T-helper 1 cell treated with Interleukin-12 subunit alpha and Interleukin-12 subunit beta and Interleukin-4 antibody, amounts not matched to agents 30 μg/mL and 1 μg/mL, for 36 hours (primary cell): ENCODE measurements around the gene TBKBP1.
A peak's percentile ranks its signal among the peaks of the same experiment; 100 is the strongest.

Experiments used
- H3K27ac Mint-ChIP-seq: one replicate; pipeline ENCODE4 v1.8.0; 2021; ENCODE audit warnings: mild to moderate bottlenecking, mixed read lengths
- H3K27me3 Mint-ChIP-seq: one replicate; pipeline ENCODE4 v1.8.0; 2021; ENCODE audit warnings: low read depth, mixed read lengths
- H3K36me3 Mint-ChIP-seq: one replicate; pipeline ENCODE4 v1.8.0; 2021; ENCODE audit warnings: low read depth, mixed read lengths
- H3K4me1 Mint-ChIP-seq: one replicate; pipeline ENCODE4 v1.8.0; 2021; ENCODE audit warnings: low read depth, mixed read lengths
- H3K4me3 Mint-ChIP-seq: one replicate; pipeline ENCODE4 v1.8.0; 2021; ENCODE audit warnings: mild to moderate bottlenecking, moderate library complexity, mixed read lengths
- H3K9me3 Mint-ChIP-seq: one replicate; pipeline ENCODE4 v1.8.0; 2021; ENCODE audit warnings: mixed read lengths

TBKBP1 gene, protein sequence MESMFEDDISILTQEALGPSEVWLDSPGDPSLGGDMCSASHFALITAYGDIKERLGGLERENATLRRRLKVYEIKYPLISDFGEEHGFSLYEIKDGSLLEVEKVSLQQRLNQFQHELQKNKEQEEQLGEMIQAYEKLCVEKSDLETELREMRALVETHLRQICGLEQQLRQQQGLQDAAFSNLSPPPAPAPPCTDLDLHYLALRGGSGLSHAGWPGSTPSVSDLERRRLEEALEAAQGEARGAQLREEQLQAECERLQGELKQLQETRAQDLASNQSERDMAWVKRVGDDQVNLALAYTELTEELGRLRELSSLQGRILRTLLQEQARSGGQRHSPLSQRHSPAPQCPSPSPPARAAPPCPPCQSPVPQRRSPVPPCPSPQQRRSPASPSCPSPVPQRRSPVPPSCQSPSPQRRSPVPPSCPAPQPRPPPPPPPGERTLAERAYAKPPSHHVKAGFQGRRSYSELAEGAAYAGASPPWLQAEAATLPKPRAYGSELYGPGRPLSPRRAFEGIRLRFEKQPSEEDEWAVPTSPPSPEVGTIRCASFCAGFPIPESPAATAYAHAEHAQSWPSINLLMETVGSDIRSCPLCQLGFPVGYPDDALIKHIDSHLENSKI

GRCh38 chr17:47693731-47694580 lies at the start of gene TBKBP1:
TSS of gene TBKBP1 (plus strand) at chr17:47694161. CDS start at chr17:47696113, 1,952 bp downstream.
- peaks cover 24% of the 10 kb centered on the region for H3K4me1 Mint-ChIP-seq
- H3K4me3 Mint-ChIP-seq = peak within 1 kb of the TSS; percentile 90

GRCh38 chr17:47644324-47644723 lies 49.6 kb upstream of the TBKBP1 start:
- Mint-ChIP-seq H3K27me3 (no peaks in the 10 kb centered on the region), H3K4me3 (no peak overlapping the region), H3K36me3 (no peaks in the 10 kb centered on the region), H3K27ac (no peak overlapping the region), H3K4me1 (peaks cover 14% of the 10 kb centered on the region), H3K9me3 (no peaks in the 10 kb centered on the region)

More at GRCh38 chr17:47693731-47694580, at the start of gene TBKBP1:
- H3K9me3 Mint-ChIP-seq = no peaks in the 10 kb centered on the region
- H3K27me3 Mint-ChIP-seq = no peaks in the 10 kb centered on the region
- H3K27ac Mint-ChIP-seq = peak within 1 kb of the TSS; percentile 84
- peaks cover 2% of the 10 kb centered on the region for H3K36me3 Mint-ChIP-seq

GRCh38 chr17:47649153-47649971 lies 44.6 kb upstream of the TBKBP1 start, which contains the start of gene KPNB1:
TSS of gene KPNB1 (plus strand) at chr17:47649919. CDS start at chr17:47650245, 326 bp downstream.
- Mint-ChIP-seq H3K36me3 (peaks cover 30% of the 10 kb centered on the region), H3K4me1 (peaks cover 38% of the 10 kb centered on the region), H3K27ac (peak within 1 kb of the TSS; percentile 99)

GRCh38 chr17:47649972-47650524 lies 43.9 kb upstream of the TBKBP1 start:
- Mint-ChIP-seq H3K4me3 (peak overlapping the region; percentile 99), H3K36me3 (peaks cover 36% of the 10 kb centered on the region), H3K9me3 (no peaks in the 10 kb centered on the region), H3K27me3 (no peaks in the 10 kb centered on the region), H3K27ac (peak overlapping the region; percentile 99), H3K4me1 (peaks cover 40% of the 10 kb centered on the region)

More at GRCh38 chr17:47649153-47649971, 44.6 kb upstream of the TBKBP1 start, which contains the start of gene KPNB1:
- Mint-ChIP-seq H3K27me3 (no peaks in the 10 kb centered on the region), H3K4me3 (peak within 1 kb of the TSS; percentile 99), H3K9me3 (no peaks in the 10 kb centered on the region)

DNA sequence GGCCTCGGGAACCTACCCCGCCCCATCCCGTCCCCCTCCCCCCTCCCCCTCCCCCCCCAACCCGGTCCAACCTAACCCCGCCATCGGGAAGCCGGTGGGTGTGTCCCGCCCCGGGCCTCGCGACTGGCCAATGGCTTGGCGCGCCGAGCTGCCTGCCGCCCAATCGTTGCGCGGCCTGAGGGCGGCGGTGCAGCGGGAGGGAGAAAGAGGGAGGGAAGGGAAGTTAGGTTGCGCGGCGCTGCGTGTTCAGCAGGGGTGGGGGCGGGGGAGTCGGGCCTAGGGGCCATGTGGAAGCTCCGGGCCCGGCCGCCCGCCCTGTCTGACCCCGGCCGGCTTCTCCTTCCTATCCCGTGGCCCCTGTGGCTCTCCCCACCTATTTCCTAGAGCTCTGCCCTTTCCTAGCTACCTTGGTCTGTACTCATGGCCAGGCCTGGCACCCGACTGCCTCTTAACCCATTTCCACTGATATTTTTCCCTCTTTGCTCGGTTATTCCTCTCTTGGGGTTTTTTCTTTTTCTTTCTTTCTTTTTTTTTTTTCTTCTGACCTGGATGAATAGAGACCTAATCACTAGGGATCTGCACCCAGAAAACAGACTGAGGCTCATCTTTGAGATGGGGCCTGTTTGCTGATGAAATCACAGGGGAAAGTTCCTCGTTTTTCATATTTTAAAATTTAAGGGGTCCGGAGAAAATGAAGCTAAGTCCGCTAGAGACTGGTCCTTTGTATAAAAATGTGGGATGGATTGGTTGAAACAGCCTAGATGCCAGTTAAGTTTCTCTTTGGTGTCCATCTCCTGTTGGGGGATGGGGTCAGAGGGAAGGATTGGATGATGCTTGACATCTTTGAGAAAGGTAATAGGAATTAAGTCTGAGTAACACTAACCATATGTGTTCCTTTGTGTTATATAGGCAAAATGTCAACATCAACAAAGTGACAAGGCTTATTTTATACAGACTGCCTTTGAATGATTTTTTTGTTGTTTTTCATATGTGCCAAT lies 43.1 kb upstream of the TBKBP1 start:
- Mint-ChIP-seq H3K27me3 (no peaks in the 10 kb centered on the region), H3K9me3 (no peaks in the 10 kb centered on the region), H3K4me1 (peaks cover 47% of the 10 kb centered on the region), H3K4me3 (peak overlapping the region; percentile 91), H3K36me3 (peaks cover 44% of the 10 kb centered on the region), H3K27ac (peak overlapping the region; percentile 82)

GRCh38 chr17:47651704-47652103 lies 42.3 kb upstream of the TBKBP1 start:
- peak overlapping the region; percentile 53 for H3K27ac Mint-ChIP-seq
- H3K4me3 Mint-ChIP-seq = peak overlapping the region; percentile 91
- peaks cover 49% of the 10 kb centered on the region for H3K36me3 Mint-ChIP-seq

DNA sequence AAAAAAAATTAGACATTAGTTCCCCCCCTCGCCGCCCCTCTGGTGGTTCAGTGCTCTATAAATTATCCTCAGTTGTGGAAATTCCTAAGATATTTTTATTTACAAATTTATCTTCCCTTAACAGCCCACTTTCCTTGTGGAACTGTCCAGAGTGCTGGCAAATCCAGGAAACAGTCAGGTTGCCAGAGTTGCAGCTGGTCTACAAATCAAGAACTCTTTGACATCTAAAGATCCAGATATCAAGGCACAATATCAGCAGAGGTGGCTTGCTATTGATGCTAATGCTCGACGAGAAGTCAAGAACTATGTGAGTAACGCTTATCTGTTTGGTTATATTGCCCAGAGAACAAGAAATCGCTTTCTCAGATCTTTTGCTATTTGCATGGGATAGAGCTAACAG lies 41.4 kb upstream of the TBKBP1 start:
- H3K9me3 Mint-ChIP-seq = no peaks in the 10 kb centered on the region
- H3K27me3 Mint-ChIP-seq = no peaks in the 10 kb centered on the region
- peaks cover 58% of the 10 kb centered on the region for H3K36me3 Mint-ChIP-seq
- peak overlapping the region; percentile 57 for H3K27ac Mint-ChIP-seq
- peak overlapping the region; percentile 91 for H3K4me3 Mint-ChIP-seq
- peaks cover 57% of the 10 kb centered on the region for H3K4me1 Mint-ChIP-seq

More at GRCh38 chr17:47651704-47652103, 42.3 kb upstream of the TBKBP1 start:
- Mint-ChIP-seq H3K27me3 (no peaks in the 10 kb centered on the region), H3K4me1 (peaks cover 51% of the 10 kb centered on the region), H3K9me3 (no peaks in the 10 kb centered on the region)

GRCh38 chr17:47653442-47653841 lies 40.5 kb upstream of the TBKBP1 start:
- no peaks in the 10 kb centered on the region for H3K27me3 Mint-ChIP-seq
- peaks cover 62% of the 10 kb centered on the region for H3K4me1 Mint-ChIP-seq
- peaks cover 64% of the 10 kb centered on the region for H3K36me3 Mint-ChIP-seq
- H3K27ac Mint-ChIP-seq = peak overlapping the region; percentile 55
- H3K4me3 Mint-ChIP-seq = peak overlapping the region; percentile 63
- no peaks in the 10 kb centered on the region for H3K9me3 Mint-ChIP-seq

DNA sequence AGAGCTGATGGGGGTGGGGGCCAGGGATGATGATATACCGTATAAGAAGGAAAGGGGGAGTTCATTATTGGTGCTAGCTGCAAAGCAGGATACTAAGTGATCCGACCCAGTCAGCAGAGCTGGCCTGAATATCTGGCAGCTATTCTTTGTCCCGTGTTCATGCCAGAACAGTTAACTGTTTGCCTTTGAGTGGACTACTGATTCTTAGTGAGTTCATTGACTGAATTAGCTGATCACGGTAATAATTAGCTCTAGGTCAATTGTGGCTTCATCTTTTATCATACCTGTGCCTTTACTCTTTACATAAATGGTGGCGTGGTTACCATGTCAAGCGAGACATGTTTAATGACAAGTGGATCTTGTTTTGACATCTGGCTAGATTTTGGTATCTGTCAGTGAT lies 39.0 kb upstream of the TBKBP1 start:
- peaks cover 63% of the 10 kb centered on the region for H3K4me1 Mint-ChIP-seq
- no peaks in the 10 kb centered on the region for H3K9me3 Mint-ChIP-seq
- H3K4me3 Mint-ChIP-seq = no peak overlapping the region
- H3K27me3 Mint-ChIP-seq = no peaks in the 10 kb centered on the region
- H3K36me3 Mint-ChIP-seq = peaks cover 72% of the 10 kb centered on the region
- no peak overlapping the region for H3K27ac Mint-ChIP-seq

GRCh38 chr17:47660064-47660492 lies 33.9 kb upstream of the TBKBP1 start:
- H3K27ac Mint-ChIP-seq = peak overlapping the region; percentile 96
- peaks cover 61% of the 10 kb centered on the region for H3K36me3 Mint-ChIP-seq
- peaks cover 45% of the 10 kb centered on the region for H3K4me1 Mint-ChIP-seq

GRCh38 chr17:47663912-47664623 lies 29.9 kb upstream of the TBKBP1 start:
- Mint-ChIP-seq H3K27ac (peak overlapping the region; percentile 78), H3K9me3 (no peaks in the 10 kb centered on the region), H3K27me3 (no peaks in the 10 kb centered on the region), H3K4me3 (no peak overlapping the region), H3K4me1 (peaks cover 21% of the 10 kb centered on the region), H3K36me3 (peaks cover 51% of the 10 kb centered on the region)

More at GRCh38 chr17:47660064-47660492, 33.9 kb upstream of the TBKBP1 start:
- no peaks in the 10 kb centered on the region for H3K27me3 Mint-ChIP-seq
- H3K9me3 Mint-ChIP-seq = no peaks in the 10 kb centered on the region
- H3K4me3 Mint-ChIP-seq = peak overlapping the region; percentile 86

DNA sequence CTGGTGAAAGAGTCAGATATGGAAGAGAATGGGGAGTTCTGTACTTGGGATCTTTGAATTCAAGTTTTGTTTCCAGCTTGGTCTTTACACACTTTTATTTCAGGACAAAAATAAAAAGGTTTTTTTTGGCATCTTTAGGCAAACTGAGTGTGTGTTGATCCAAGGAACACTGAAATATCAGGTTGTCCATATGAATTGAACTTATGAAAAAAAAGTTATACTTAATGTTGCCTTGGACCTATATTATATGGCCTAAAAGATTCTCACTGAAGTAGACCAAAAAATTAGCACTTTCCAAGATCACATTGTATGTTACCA lies 29.4 kb upstream of the TBKBP1 start:
- Mint-ChIP-seq H3K4me1 (peaks cover 23% of the 10 kb centered on the region), H3K4me3 (no peak overlapping the region), H3K27ac (peak overlapping the region; percentile 78), H3K27me3 (no peaks in the 10 kb centered on the region), H3K9me3 (no peaks in the 10 kb centered on the region), H3K36me3 (peaks cover 53% of the 10 kb centered on the region)
